A172 (cell line): ENCODE data around the gene SASS6. TPM values are rescaled to one million over a fixed set of nuclear protein-coding genes. Genes with fewer than 3 reads are reported as not detected.
"Not testable (repeated sequence)": the region's sequence is repeated elsewhere in the genome, so short reads cannot be mapped to it uniquely, and the experiment has no call there.

Experiments used
- DNase-seq: peaks from one replicate; pipeline ENCODE4 v3.0.0-alpha.2; 2015; ENCODE audit warnings: low spot score
- total RNA-seq: library from RNA; depleted of rRNA; stranded (reverse); fragments of >200 nt; shearing (Covaris generic); gene quantifications from 2 replicates; pipeline ENCODE4 v1.2.3, GENCODE V29; 2014; rRNA removed

SASS6 gene
- total RNA-seq, 1 experiment from 2014 or later: 13.7 TPM

DNA sequence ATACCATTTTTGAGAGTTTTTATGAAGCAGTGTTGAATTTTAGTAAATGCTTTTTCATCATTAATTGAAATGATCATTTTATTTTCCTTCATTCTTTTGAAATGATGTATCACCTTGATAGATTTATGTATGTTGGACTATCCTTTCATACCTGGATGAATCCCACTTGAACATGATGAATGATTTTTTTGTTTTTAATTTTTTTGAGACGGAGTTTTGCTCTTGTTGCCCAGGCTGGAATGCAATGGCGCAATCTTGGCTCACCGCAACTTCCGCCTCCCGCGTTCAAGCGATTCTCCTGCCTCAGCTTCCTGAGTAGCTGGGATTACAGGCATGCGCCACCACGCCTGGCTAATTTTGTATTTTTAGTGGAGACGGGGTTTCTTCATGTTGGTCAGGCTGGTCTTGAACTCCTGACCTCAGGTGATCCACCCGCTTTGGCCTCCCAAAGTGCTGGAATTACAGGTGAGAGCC is 85.5 kb downstream of the SASS6 start:
- DNase-seq: not testable (repeated sequence)

DNA sequence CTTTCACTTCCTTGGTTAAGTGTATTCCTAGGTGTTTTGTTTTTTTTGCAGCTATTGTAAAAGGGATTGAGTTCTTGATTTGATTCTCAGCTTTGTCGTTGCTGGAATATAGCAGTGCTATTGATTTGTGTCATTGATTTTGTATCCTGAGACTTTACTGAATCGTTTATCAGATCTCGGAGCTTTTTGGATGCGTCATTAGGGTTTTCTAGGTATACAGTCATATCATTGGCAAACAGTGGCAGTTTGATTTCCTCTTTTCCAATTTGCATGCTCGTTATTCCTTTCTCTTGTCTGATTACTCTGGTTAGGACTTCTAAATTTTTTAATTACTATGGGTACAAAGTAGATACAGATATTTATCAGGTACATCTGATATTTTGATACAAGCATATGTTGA is 87.5 kb downstream of the SASS6 start:
- no peak for DNase-seq

DNA sequence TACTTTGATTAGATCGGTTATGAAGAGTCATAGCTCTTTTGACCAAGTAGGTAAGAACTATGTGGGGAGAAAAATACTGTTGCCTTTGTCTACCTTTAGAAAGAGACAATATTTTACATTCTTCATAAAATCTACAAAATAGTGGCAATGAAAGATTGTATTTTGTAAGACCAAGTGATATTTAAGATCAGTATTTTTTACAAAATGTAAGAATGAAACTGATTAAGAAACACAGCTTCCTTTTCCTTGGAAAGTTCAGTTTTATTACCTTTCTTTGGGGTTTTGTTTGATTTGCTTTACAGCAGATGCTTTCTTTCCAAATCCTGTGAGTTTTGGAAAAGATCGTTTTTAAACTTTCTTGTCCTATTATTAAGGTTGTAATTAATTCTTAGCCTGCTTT is 93.1 kb downstream of the SASS6 start:
- no peak for DNase-seq

DNA sequence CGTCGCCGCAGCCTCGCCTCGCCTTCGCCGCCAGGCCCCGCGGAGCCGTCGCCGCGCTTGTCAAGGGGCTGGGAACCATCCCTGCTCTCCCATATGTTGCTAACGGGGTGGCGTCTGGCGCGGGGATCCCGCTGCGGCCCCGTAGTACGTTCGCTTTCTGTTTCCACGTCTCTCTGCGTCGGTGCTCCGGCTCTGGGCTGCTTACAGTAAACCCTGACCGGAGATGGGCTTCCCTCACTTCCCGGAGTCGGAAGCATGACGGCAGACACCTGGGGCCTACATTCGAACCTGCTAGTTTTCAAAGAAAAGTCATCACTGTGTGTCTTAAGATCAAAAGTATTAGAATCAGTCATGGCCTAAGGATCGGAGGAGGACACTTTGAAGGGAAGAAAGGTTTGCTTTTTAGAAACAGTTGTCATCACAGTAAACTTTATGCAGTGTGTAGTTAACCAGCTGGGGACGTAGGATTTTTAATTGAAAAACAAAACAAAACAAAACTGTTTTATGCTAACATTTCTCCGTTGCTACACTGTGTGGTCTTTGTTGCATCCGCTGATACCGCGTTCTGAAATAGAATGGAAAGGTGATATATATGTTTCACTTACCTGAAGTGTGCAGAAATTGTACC is 94.0 kb downstream of the SASS6 start:
- peak; percentile 17 for DNase-seq

DNA sequence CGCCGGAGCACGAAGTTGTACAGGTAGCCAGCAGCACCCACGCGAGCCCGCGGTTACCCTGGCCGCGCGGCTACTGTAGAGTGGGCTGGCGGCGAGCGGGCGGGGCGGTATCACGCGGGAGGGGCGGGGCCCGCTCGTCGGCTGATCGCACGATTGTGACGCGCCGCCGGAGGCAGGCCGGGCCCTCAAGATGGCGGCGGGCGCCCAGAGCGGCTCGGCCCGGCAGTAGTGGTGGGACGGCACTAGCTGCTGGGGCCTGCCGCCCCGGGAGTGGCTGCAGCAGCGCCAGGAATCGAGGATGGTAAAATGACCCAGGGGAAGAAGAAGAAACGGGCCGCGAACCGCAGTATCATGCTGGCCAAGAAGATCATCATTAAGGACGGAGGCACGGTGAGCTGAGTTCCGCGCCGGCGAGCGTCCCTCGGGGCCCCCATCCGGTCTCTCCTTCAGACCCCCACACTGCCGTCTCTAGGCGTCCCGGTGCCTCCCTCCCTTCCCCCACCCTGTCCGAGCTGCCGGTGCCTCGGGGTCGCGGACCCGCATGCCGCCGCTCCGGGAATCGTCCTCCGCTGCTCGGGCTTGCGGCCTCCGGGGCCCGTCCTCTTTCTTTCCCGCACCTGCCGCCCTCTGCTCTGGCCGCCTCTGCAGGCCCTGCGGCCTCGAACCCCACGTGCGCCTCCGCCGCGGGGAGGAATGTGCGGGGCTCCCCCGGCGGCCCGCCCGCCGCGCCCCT is 94.6 kb downstream of the SASS6 start:
- DNase-seq: peak; percentile 64

DNA sequence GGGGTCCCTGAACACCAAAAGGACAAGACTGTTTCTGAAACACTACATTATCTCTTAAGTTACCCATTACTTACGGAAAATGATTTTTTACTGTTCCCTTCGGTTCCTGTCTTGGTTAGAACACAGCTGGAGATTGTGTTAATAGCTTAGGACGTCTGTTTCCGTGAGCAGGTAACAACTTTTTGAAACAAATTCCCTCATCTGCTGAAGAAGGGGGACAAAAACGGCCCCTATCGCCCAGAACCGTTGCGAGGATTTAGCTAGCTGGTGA is 95.1 kb downstream of the SASS6 start:
- no peak for DNase-seq

DNA sequence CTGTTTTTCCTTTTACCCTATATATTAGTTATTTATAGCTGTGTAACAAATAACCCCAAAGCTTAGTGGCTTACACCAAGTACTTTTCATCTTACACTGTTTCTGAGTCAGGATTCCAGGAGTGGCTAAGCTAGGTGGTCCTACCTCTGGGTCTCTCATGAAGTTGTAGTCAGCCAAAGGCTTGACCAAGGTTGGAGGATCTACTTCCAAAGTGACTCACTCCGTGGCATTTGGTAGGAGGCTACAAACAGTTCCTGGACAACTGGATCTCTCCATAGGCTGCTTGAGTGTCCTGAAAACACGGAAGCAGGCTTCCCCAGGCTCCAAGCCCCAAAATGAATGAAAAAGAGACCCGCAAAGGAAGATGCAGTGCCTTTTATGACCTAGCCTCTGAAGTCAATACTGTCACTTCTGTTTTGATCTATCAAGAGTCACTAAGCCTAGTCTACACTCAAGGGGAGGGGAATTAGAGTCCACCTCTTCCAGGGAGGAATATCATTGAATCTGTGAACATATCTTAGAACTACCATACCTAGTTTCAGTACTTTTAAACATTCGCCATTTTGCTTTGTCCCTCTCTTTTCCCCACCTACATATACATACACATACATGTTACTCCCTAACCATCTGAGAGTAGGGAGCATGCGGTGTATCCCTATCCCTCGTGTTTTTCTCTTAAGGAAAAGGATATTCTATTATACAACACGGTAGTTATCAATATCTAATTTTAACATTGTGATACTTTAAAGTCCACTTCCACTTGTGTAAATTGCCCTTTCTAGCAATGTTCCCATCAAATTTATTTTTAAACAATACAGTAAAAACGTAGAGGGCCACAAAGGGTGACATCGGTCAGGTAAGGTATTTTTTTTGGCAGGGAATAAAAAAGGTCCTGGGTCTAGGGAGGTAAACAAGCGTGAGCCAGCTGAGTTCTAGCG is 95.7 kb downstream of the SASS6 start:
- DNase-seq: no peak

DNA sequence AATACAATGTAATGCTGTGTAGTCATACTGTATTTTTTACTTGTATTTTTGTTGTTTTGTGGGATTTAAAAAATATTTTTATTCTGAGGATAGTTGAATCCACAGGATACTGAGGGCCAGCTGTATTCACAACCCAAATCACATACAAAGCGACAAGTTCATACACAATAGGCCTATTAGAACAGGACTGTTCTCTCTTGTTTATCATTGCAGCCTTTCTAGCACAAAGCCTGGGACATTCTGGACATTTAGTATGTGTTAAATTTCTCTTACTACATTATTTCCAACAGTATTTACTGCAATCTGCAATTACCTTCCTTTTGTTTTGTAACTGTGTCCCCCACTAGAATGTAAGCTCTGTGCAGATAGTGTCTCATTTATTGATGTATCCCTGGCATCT is 97.5 kb downstream of the SASS6 start:
- DNase-seq: no peak

DNA sequence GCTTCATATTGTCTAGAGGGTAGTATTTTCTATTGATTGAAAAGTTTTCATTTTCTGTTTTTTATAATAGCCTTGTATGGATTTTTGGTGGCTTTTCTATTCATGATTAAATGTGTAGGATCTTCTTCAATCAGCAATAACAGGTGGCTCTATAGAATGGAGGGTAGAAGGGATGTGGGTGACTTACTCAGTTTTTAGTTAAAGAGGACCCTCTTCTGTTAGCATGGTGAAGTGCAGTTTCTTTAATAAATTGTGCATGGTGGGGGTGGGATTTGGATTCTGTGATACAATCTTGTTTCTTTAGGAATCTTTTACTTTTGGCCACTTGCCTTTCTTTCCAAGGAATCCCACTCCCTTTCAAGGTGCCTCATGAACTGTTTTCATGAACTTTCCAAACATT is 98.3 kb downstream of the SASS6 start:
- no peak for DNase-seq

Other genes with a start within 250 kb of the SASS6 start
- gene SLC35A3, start 162.9 kb downstream of the SASS6 start, total RNA-seq: 32.1 and 41.6 TPM in 2 replicates
- 11.7 and 16.0 TPM in 2 replicates for gene TRMT13, start 233 bp upstream of the SASS6 start, total RNA-seq
- not detected in 2 replicates for gene LRRC39, start 45.3 kb upstream of the SASS6 start, total RNA-seq
- 3.2 and 3.6 TPM in 2 replicates for gene DBT, start 116.9 kb upstream of the SASS6 start, total RNA-seq
- gene RTCA, start 133.3 kb upstream of the SASS6 start, total RNA-seq: 43.2 and 58.2 TPM in 2 replicates
- 8.0 and 8.3 TPM in 2 replicates for gene CDC14A, start 219.6 kb upstream of the SASS6 start, total RNA-seq